ENCODE results near the gene JAZF1. TPM values are rescaled to one million over a fixed set of nuclear protein-coding genes. Genes with fewer than 3 reads are reported as not detected.

The JAZF1 gene
- total RNA-seq, 1 experiment from 2014 or later = 3.4 TPM

DNA sequence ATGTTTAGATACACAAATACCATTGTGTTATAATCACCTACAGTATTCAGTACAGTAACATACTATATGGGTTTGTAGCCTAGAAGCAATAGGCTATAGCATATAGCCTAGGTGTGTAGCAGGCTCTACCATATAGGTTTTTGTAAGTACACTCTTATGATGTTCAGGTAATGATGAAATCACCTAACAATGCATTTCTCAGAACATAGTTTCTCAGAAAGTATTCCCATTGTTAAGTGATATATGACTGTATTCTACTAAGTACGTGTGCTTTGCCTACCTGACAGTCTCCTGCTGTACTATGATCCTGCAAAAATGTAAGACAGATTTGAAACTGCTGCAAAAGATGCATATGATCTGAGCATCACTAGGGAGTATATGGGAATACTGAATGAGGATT lies 137.9 kb downstream of the JAZF1 start:
- Histone ChIP-seq H3K27me3 (ENCODE audit: insufficient read depth, low read length) (no peaks in the 10 kb centered on the region), H2AFZ (ENCODE audit: low read depth, low read length, poor library complexity, severe bottlenecking) (no peak overlapping the region), H3K79me2 (ENCODE audit: insufficient read depth, low read length) (no peaks in the 10 kb centered on the region), H3K36me3 (ENCODE audit: control insufficient read depth in 1 of 2, insufficient read depth in 2 of 2, low read length in 2 of 2) (no peaks in the 10 kb centered on the region), H4K20me1 (ENCODE audit: insufficient read depth) (no peaks in the 10 kb centered on the region), H3K4me2 (ENCODE audit: low read length) (no peak overlapping the region), H3K9me3 (ENCODE audit: control insufficient read depth in 1 of 2, insufficient read depth in 1 of 2, low read depth in 1 of 2, low read length in 2 of 2) (no peaks in the 10 kb centered on the region), H3K4me3 (replicated peaks in 1 of 2; ENCODE audit: low read depth in 1 of 2, low read length in 2 of 2) (no peak overlapping the region), H3K9me2 (ENCODE audit: insufficient read depth) (no peaks in the 10 kb centered on the region), H3K4me1 (ENCODE audit: control insufficient read depth in 1 of 2, insufficient read depth in 2 of 2, low read length in 2 of 2) (peaks cover 38 to 63% of the 10 kb centered on the region in 2 experiments), H3K9ac (ENCODE audit: low read length) (no peak overlapping the region), H3K27ac (ENCODE audit: low read depth, low read length) (no peak overlapping the region)
- BruUV-seq (replicated peaks) = no TSS peak
- CTCF ChIA-PET = interaction anchor here (2.8 kb wide), 1 partner anchor 19 kb away, joined by 9 read pairs; no protein-coding TSS in a partner anchor
- POLR2A ChIA-PET = no interaction called here
- ATAC-seq = no peak
- intact Hi-C loops (cut with micrococcal nuclease) = no loop called here
- RAD21 ChIA-PET (ENCODE audit: low non-redundant PET in 1 of 2, low total read pairs in 2 of 2, uncharacterized antibody in 2 of 2, unreplicated experiment in 2 of 2) = no interaction called here
- TF ChIP-seq EZH2phosphoT487 (IDR thresholded peaks at IDR 0.05; ENCODE audit: borderline replicate concordance) = no peak
- no peak for DNase-seq (ENCODE audit: low read depth, low spot score)

DNA sequence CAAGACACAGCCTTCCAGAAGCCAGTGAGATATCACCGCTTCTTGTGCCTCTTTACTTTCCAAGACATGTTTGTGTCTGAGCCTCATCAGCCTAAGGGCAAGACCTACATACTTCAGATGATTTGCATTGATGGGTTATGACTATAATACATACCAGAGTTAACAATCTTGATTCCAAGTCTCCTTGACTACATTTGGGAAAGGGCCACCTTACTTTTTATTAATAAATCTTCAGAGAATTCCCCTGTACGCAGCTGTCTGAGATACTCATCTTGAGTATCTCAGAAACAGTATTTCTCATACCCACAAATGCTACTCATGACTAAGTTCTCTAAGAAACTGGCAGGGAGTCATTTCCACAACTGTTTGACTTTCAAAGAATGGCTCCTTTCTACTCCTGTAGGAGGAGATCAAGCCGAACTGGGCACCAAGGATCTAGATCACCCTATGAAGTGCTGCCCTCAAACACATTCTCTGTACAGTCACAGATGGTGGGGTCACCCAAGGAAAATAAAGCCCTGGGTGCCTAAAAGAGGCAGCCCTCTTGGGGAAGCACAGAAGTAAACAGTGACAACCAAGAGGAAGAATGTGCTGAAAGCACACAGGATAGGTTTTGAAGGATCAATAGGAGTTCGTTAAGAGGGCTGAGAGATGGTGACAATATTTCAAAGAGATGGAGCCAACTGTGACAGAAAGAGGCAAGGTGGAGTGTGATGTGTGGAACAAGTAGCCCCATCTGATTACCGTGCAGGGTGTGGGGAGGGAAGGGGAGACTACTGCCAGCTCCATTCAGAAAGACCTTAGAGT lies 138.9 kb downstream of the JAZF1 start:
- H2AFZ ChIP-seq (ENCODE audit: low read depth, low read length, poor library complexity, severe bottlenecking) = no peak overlapping the region
- no peaks in the 10 kb centered on the region for H4K20me1 ChIP-seq (ENCODE audit: insufficient read depth)
- no TSS peak for BruUV-seq (replicated peaks)
- ChIA-PET RAD21 (ENCODE audit: low non-redundant PET in 1 of 2, low total read pairs in 2 of 2, uncharacterized antibody in 2 of 2, unreplicated experiment in 2 of 2) (no interaction called here), POLR2A (no interaction called here), CTCF (interaction anchor here (2.8 kb wide), 1 partner anchor 20 kb away, joined by 9 read pairs; no protein-coding TSS in a partner anchor)
- TF ChIP-seq ZNF274 (IDR thresholded peaks at IDR 0.05; ENCODE audit: low read depth, low read length) (no peak), EZH2phosphoT487 (IDR thresholded peaks at IDR 0.05; ENCODE audit: borderline replicate concordance) (no peak), SP1 (IDR thresholded peaks at IDR 0.05; ENCODE audit: low read depth) (peak; percentile 39), CBX3 (IDR thresholded peaks at IDR 0.05; ENCODE audit: low read depth) (0 out of 2 replicates have a peak, but pooled peaks have one; percentile 10), FOSL1 (IDR thresholded peaks at IDR 0.05; ENCODE audit: low read depth) (peak; percentile 7; the same call in 1 of the 2 replicates)
- no peaks in the 10 kb centered on the region for H3K36me3 ChIP-seq (ENCODE audit: control insufficient read depth in 1 of 2, insufficient read depth in 2 of 2, low read length in 2 of 2)
- peak overlapping the region in 1 of 2 experiments; percentile 18; a peak in 2 of 4 replicates for H3K4me3 ChIP-seq (replicated peaks in 1 of 2; ENCODE audit: low read depth in 1 of 2, low read length in 2 of 2)
- H3K27me3 ChIP-seq (ENCODE audit: insufficient read depth, low read length) = no peaks in the 10 kb centered on the region
- H3K9me3 ChIP-seq (ENCODE audit: control insufficient read depth in 1 of 2, insufficient read depth in 1 of 2, low read depth in 1 of 2, low read length in 2 of 2) = no peaks in the 10 kb centered on the region
- intact Hi-C loops (cut with micrococcal nuclease) = no loop called here
- H3K79me2 ChIP-seq (ENCODE audit: insufficient read depth, low read length) = no peaks in the 10 kb centered on the region
- peaks cover 40 to 71% of the 10 kb centered on the region in 2 experiments for H3K4me1 ChIP-seq (ENCODE audit: control insufficient read depth in 1 of 2, insufficient read depth in 2 of 2, low read length in 2 of 2)
- H3K9me2 ChIP-seq (ENCODE audit: insufficient read depth) = no peaks in the 10 kb centered on the region
- 0 out of 2 replicates have a peak overlapping the region, but pooled peaks have one; percentile 5 for H3K9ac ChIP-seq (ENCODE audit: low read length)
- ATAC-seq (peak; percentile 48), DNase-seq (ENCODE audit: low read depth, low spot score) (peak; percentile 37)
- peak overlapping the region; percentile 63 for H3K4me2 ChIP-seq (ENCODE audit: low read length)
- H3K27ac ChIP-seq (ENCODE audit: low read depth, low read length) = peak overlapping the region; percentile 54; the same call in 1 of the 2 replicates
